ENCODE data around the gene NDEL1.

NDEL1 gene

GRCh38 chr17:8398980-8399379 lies 36.7 kb upstream of the NDEL1 start:
- no peaks in the 10 kb centered on the region for H3K36me3 ChIP-seq (ENCODE audit: control insufficient read depth, insufficient read depth, low read length)
- DNase-seq = no peak
- peaks cover 2% of the 10 kb centered on the region for H3K4me1 ChIP-seq (ENCODE audit: control insufficient read depth, insufficient read depth, low read length, poor library complexity, severe bottlenecking)
- no peaks in the 10 kb centered on the region for H3K9me3 ChIP-seq (ENCODE audit: control insufficient read depth, low read length)
- H3K27me3 ChIP-seq (replicated peaks; ENCODE audit: control insufficient read depth, insufficient read depth, low read length, poor library complexity, severe bottlenecking) = peaks cover 4% of the 10 kb centered on the region
- no peak overlapping the region for H3K27ac ChIP-seq (ENCODE audit: insufficient read depth, low read length, poor library complexity, severe bottlenecking)
- H3K4me3 ChIP-seq (ENCODE audit: insufficient read depth, low read depth, low read length, poor library complexity, severe bottlenecking) = no peak overlapping the region

GRCh38 chr17:8401107-8401506 lies 34.6 kb upstream of the NDEL1 start:
- peaks cover 4% of the 10 kb centered on the region for H3K27me3 ChIP-seq (replicated peaks; ENCODE audit: control insufficient read depth, insufficient read depth, low read length, poor library complexity, severe bottlenecking)
- no peak overlapping the region for H3K4me3 ChIP-seq (ENCODE audit: insufficient read depth, low read depth, low read length, poor library complexity, severe bottlenecking)
- DNase-seq = no peak
- H3K27ac ChIP-seq (ENCODE audit: insufficient read depth, low read length, poor library complexity, severe bottlenecking) = no peak overlapping the region
- no peaks in the 10 kb centered on the region for H3K36me3 ChIP-seq (ENCODE audit: control insufficient read depth, insufficient read depth, low read length)
- H3K9me3 ChIP-seq (ENCODE audit: control insufficient read depth, low read length) = no peaks in the 10 kb centered on the region
- H3K4me1 ChIP-seq (ENCODE audit: control insufficient read depth, insufficient read depth, low read length, poor library complexity, severe bottlenecking) = no peaks in the 10 kb centered on the region

GRCh38 chr17:8402921-8403536 lies 32.7 kb upstream of the NDEL1 start:
- Histone ChIP-seq H3K36me3 (ENCODE audit: control insufficient read depth, insufficient read depth, low read length) (no peaks in the 10 kb centered on the region), H3K27ac (ENCODE audit: insufficient read depth, low read length, poor library complexity, severe bottlenecking) (no peak overlapping the region)
- DNase-seq = no peak

GRCh38 chr17:8405499-8406016 lies 30.1 kb upstream of the NDEL1 start:
- DNase-seq = no peak
- Histone ChIP-seq H3K4me1 (ENCODE audit: control insufficient read depth, insufficient read depth, low read length, poor library complexity, severe bottlenecking) (no peaks in the 10 kb centered on the region), H3K27me3 (replicated peaks; ENCODE audit: control insufficient read depth, insufficient read depth, low read length, poor library complexity, severe bottlenecking) (peaks cover 8% of the 10 kb centered on the region), H3K36me3 (ENCODE audit: control insufficient read depth, insufficient read depth, low read length) (no peaks in the 10 kb centered on the region), H3K9me3 (ENCODE audit: control insufficient read depth, low read length) (no peaks in the 10 kb centered on the region), H3K4me3 (ENCODE audit: insufficient read depth, low read depth, low read length, poor library complexity, severe bottlenecking) (no peak overlapping the region), H3K27ac (ENCODE audit: insufficient read depth, low read length, poor library complexity, severe bottlenecking) (no peak overlapping the region)

More at GRCh38 chr17:8402921-8403536, 32.7 kb upstream of the NDEL1 start:
- H3K4me1 ChIP-seq (ENCODE audit: control insufficient read depth, insufficient read depth, low read length, poor library complexity, severe bottlenecking) = no peaks in the 10 kb centered on the region
- peaks cover 4% of the 10 kb centered on the region for H3K27me3 ChIP-seq (replicated peaks; ENCODE audit: control insufficient read depth, insufficient read depth, low read length, poor library complexity, severe bottlenecking)
- no peak overlapping the region for H3K4me3 ChIP-seq (ENCODE audit: insufficient read depth, low read depth, low read length, poor library complexity, severe bottlenecking)
- H3K9me3 ChIP-seq (ENCODE audit: control insufficient read depth, low read length) = no peaks in the 10 kb centered on the region

GRCh38 chr17:8406174-8406573 lies 29.5 kb upstream of the NDEL1 start:
- no peaks in the 10 kb centered on the region for H3K9me3 ChIP-seq (ENCODE audit: control insufficient read depth, low read length)
- no peak for DNase-seq
- H3K36me3 ChIP-seq (ENCODE audit: control insufficient read depth, insufficient read depth, low read length) = no peaks in the 10 kb centered on the region
- H3K27me3 ChIP-seq (replicated peaks; ENCODE audit: control insufficient read depth, insufficient read depth, low read length, poor library complexity, severe bottlenecking) = peaks cover 8% of the 10 kb centered on the region
- no peak overlapping the region for H3K27ac ChIP-seq (ENCODE audit: insufficient read depth, low read length, poor library complexity, severe bottlenecking)
- no peak overlapping the region for H3K4me3 ChIP-seq (ENCODE audit: insufficient read depth, low read depth, low read length, poor library complexity, severe bottlenecking)
- no peaks in the 10 kb centered on the region for H3K4me1 ChIP-seq (ENCODE audit: control insufficient read depth, insufficient read depth, low read length, poor library complexity, severe bottlenecking)

GRCh38 chr17:8408371-8408770 lies 27.3 kb upstream of the NDEL1 start:
- Histone ChIP-seq H3K4me1 (ENCODE audit: control insufficient read depth, insufficient read depth, low read length, poor library complexity, severe bottlenecking) (peaks cover 5% of the 10 kb centered on the region), H3K9me3 (ENCODE audit: control insufficient read depth, low read length) (no peaks in the 10 kb centered on the region), H3K36me3 (ENCODE audit: control insufficient read depth, insufficient read depth, low read length) (no peaks in the 10 kb centered on the region), H3K4me3 (ENCODE audit: insufficient read depth, low read depth, low read length, poor library complexity, severe bottlenecking) (no peak overlapping the region), H3K27me3 (replicated peaks; ENCODE audit: control insufficient read depth, insufficient read depth, low read length, poor library complexity, severe bottlenecking) (peaks cover 4% of the 10 kb centered on the region), H3K27ac (ENCODE audit: insufficient read depth, low read length, poor library complexity, severe bottlenecking) (no peak overlapping the region)
- no peak for DNase-seq

GRCh38 chr17:8409966-8410882 lies 25.5 kb upstream of the NDEL1 start:
- no peak overlapping the region for H3K4me3 ChIP-seq (ENCODE audit: insufficient read depth, low read depth, low read length, poor library complexity, severe bottlenecking)
- H3K4me1 ChIP-seq (ENCODE audit: control insufficient read depth, insufficient read depth, low read length, poor library complexity, severe bottlenecking) = peaks cover 7% of the 10 kb centered on the region

GRCh38 chr17:8410883-8411238 lies 24.8 kb upstream of the NDEL1 start:
- H3K4me1 ChIP-seq (ENCODE audit: control insufficient read depth, insufficient read depth, low read length, poor library complexity, severe bottlenecking) = peaks cover 7% of the 10 kb centered on the region
- no peak for DNase-seq
- peaks cover 4% of the 10 kb centered on the region for H3K27me3 ChIP-seq (replicated peaks; ENCODE audit: control insufficient read depth, insufficient read depth, low read length, poor library complexity, severe bottlenecking)
- H3K9me3 ChIP-seq (ENCODE audit: control insufficient read depth, low read length) = no peaks in the 10 kb centered on the region
- H3K4me3 ChIP-seq (ENCODE audit: insufficient read depth, low read depth, low read length, poor library complexity, severe bottlenecking) = no peak overlapping the region
- no peaks in the 10 kb centered on the region for H3K36me3 ChIP-seq (ENCODE audit: control insufficient read depth, insufficient read depth, low read length)
- no peak overlapping the region for H3K27ac ChIP-seq (ENCODE audit: insufficient read depth, low read length, poor library complexity, severe bottlenecking)

More at GRCh38 chr17:8409966-8410882, 25.5 kb upstream of the NDEL1 start:
- no peaks in the 10 kb centered on the region for H3K9me3 ChIP-seq (ENCODE audit: control insufficient read depth, low read length)
- H3K36me3 ChIP-seq (ENCODE audit: control insufficient read depth, insufficient read depth, low read length) = no peaks in the 10 kb centered on the region
- H3K27ac ChIP-seq (ENCODE audit: insufficient read depth, low read length, poor library complexity, severe bottlenecking) = no peak overlapping the region
- peaks cover 4% of the 10 kb centered on the region for H3K27me3 ChIP-seq (replicated peaks; ENCODE audit: control insufficient read depth, insufficient read depth, low read length, poor library complexity, severe bottlenecking)
- DNase-seq = peak; percentile 49 to 74 (median 56)

GRCh38 chr17:8412089-8412488 lies 23.6 kb upstream of the NDEL1 start:
- Histone ChIP-seq H3K4me1 (ENCODE audit: control insufficient read depth, insufficient read depth, low read length, poor library complexity, severe bottlenecking) (peaks cover 7% of the 10 kb centered on the region), H3K9me3 (ENCODE audit: control insufficient read depth, low read length) (no peaks in the 10 kb centered on the region), H3K27me3 (replicated peaks; ENCODE audit: control insufficient read depth, insufficient read depth, low read length, poor library complexity, severe bottlenecking) (peaks cover 4% of the 10 kb centered on the region), H3K4me3 (ENCODE audit: insufficient read depth, low read depth, low read length, poor library complexity, severe bottlenecking) (no peak overlapping the region), H3K36me3 (ENCODE audit: control insufficient read depth, insufficient read depth, low read length) (no peaks in the 10 kb centered on the region), H3K27ac (ENCODE audit: insufficient read depth, low read length, poor library complexity, severe bottlenecking) (no peak overlapping the region)
- DNase-seq = no peak

GRCh38 chr17:8413328-8413727 lies 22.4 kb upstream of the NDEL1 start:
- no peak overlapping the region for H3K27ac ChIP-seq (ENCODE audit: insufficient read depth, low read length, poor library complexity, severe bottlenecking)

More at GRCh38 chr17:8413328-8413727, 22.4 kb upstream of the NDEL1 start:
- H3K9me3 ChIP-seq (ENCODE audit: control insufficient read depth, low read length) = no peaks in the 10 kb centered on the region
- H3K36me3 ChIP-seq (ENCODE audit: control insufficient read depth, insufficient read depth, low read length) = no peaks in the 10 kb centered on the region
- H3K4me3 ChIP-seq (ENCODE audit: insufficient read depth, low read depth, low read length, poor library complexity, severe bottlenecking) = no peak overlapping the region
- no peak for DNase-seq
- peaks cover 4% of the 10 kb centered on the region for H3K27me3 ChIP-seq (replicated peaks; ENCODE audit: control insufficient read depth, insufficient read depth, low read length, poor library complexity, severe bottlenecking)
- peaks cover 7% of the 10 kb centered on the region for H3K4me1 ChIP-seq (ENCODE audit: control insufficient read depth, insufficient read depth, low read length, poor library complexity, severe bottlenecking)
